GM19043 (cell line): ENCODE data around the gene ZNF556.
"Not testable (repeated sequence)": the region's sequence is repeated elsewhere in the genome, so short reads cannot be mapped to it uniquely, and the experiment has no call there.

ENCODE experiments used
- ATAC-seq: cut with Tn5 transposase; IDR thresholded peaks from one replicate; pipeline ENCODE4 v1.9.1; 2021; ENCODE audit warnings: low read depth; ENCODE audit not compliant: unreplicated experiment

ZNF556 gene

GRCh38 chr19:2902590-2903218 is 35.6 kb downstream of the ZNF556 start:
- ATAC-seq, result no peak

DNA sequence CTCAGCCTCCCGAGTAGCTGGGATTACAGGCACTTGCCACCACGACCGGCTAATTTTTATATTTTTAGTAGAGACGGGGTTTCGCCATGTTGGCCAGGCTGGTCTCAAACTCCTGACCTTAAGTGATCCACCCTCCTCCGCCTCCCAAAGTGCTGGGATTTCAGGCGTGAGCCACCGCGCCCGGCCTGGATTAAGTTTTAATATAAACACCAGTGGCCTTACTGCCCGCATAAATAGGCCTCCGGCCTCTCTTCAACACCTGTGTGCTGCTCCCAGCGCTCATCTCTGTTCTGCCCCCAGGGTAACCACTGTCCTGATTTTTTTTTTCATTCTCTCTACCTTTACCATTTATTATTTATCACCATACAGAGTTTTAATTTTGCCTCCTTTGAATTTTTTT is 36.2 kb downstream of the ZNF556 start:
- ATAC-seq, result not testable (repeated sequence)

DNA sequence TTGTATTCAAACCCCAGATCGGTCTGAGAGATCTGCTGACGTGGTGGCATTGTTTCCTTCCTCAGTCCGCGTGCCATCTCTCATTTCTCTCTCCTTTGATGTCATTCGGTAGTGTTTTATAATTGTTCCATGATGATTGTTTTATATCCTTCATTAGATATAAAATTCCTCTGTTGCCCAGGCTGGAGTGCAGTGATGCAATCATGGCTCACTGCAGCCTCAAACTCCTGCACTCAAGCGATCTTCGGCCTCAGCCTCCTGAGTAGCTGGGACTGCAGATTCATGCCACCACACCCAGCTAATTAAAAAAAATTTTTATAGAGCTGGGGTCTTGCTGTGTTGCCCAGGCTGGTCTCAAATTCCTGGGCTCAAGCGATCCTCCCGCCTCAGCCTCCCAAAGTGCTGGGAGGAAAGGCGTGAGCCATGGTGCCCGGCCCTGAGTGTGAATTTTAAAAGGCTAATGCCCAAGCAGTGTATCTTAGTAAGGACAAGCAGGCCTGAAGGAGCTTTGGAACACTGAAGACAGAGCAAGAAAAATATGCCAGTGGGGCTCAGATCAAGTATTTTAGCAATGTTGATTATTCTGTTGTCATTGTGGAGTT is 38.9 kb downstream of the ZNF556 start:
- ATAC-seq, result no peak

- no peak for ATAC-seq
Measured at GRCh38 chr19:2906631-2907195, 39.6 kb downstream of the ZNF556 start.

DNA sequence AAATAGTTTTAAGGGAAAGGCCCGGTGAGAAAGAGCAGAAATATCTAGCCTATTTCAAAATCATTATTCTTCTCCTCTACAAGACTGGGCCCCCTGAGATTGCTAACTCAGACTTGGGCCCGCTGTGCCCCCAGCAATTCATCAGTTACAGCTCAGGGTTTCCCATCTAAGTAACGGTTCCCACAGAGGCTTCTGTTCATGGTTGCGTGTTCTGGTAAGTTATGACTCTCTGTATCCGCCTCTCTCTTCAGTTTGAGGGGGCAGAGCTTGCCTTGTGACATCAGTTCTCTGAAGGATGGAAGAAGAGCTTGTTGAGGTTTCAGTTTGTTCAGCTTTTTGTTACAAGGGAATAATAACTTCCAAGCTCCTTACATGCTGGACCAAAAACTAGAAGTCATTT is 45.2 kb downstream of the ZNF556 start:
- no peak for ATAC-seq

- no peak for ATAC-seq
Measured at GRCh38 chr19:2917275-2918184, 50.4 kb downstream of the ZNF556 start.

DNA sequence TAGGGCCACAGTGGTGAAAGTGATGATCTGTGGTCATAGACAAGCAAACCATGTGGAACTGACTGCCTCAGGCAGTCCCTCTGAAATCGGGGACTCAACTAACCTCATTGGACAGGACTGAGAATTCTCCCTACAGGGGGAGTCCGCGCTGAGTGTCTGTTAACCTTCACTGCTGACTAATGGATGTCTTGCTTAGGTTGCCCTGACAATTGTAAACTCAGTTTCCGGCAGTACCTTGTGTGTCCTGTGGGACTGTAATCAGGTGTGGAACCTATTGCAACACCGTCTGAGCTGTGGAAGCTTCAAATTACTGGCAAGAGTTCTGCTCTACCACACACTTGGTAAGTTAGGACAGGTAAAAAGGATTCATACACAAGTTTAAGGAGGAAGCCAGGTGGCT is 55.9 kb downstream of the ZNF556 start:
- ATAC-seq, result no peak

DNA sequence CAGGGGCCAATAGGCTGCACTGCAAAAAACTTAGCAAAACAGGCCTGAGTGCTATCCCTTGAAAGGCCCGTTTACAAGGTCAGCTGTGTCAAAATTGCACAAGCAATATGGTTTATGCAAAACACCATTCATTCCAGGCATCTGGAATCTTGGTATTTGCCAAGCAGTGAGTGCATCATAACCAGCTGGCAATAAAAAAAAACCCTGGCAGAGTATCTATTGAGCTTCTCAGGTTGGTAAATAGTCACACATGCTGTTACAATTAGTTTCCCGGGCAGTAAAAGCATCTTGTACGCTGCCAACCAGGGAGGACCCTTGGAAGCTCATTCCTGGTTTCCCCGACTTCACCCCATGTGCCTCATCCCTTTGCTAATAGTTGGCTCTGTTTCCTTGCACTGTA is 56.4 kb downstream of the ZNF556 start:
- ATAC-seq, result no peak

- no peak for ATAC-seq
Measured at GRCh38 chr19:2926341-2927031, 59.4 kb downstream of the ZNF556 start.

GRCh38 chr19:2927032-2927430 is 59.9 kb downstream of the ZNF556 start:
- ATAC-seq, result no peak
